HEK293T (cell line): ENCODE measurements around the gene RIT2.
"Not testable (repeated sequence)": the region's sequence is repeated elsewhere in the genome, so short reads cannot be mapped to it uniquely, and the experiment has no call there.

Experiments used
- CTCF ChIA-PET: fragments of 350-600 bp; formaldehyde crosslinking; extraction: SDS; loops from one replicate; lab custom pipeline; 2021; ENCODE audit warnings: antibody characterized with exemption, inconsistent platforms; lab: Yijun Ruan, JAX
- POLR2A ChIA-PET: fragments of 350-600 bp; formaldehyde crosslinking; extraction: SDS; loops from one replicate; lab custom pipeline; 2020; ENCODE audit warnings: antibody characterized with exemption, inconsistent platforms; lab: Yijun Ruan, JAX
- DNase-seq: peaks from one replicate; pipeline ENCODE4 v3.0.0; 2012; ENCODE audit warnings: mixed read lengths; ENCODE audit errors: extremely low spot score
- ARNT ChIP-seq: fragments of 450-650 bp; IDR thresholded peaks from 2 replicates; pipeline ENCODE4 v1.6.1; 2017; ENCODE audit warnings: mild to moderate bottlenecking
- BHLHE40 ChIP-seq: fragments of 450-650 bp; IDR thresholded peaks from 2 replicates; pipeline ENCODE4 v1.6.1; 2016; ENCODE audit warnings: mild to moderate bottlenecking, moderate library complexity, borderline replicate concordance
- CTBP1 ChIP-seq: fragments of 450-650 bp; IDR thresholded peaks from 2 replicates; pipeline ENCODE4 v1.6.1; 2016; ENCODE audit warnings: borderline replicate concordance
- ELF4 ChIP-seq: fragments of 450-650 bp; IDR thresholded peaks from 2 replicates; pipeline ENCODE4 v1.6.1; 2017; ENCODE audit warnings: antibody characterized with exemption
- FOXA1 ChIP-seq: fragments of 450-650 bp; IDR thresholded peaks from 2 replicates; pipeline ENCODE4 v1.6.1; 2016; ENCODE audit warnings: mild to moderate bottlenecking
- FOXK2 ChIP-seq: fragments of 450-650 bp; IDR thresholded peaks from 2 replicates; pipeline ENCODE4 v1.6.1; 2016; ENCODE audit warnings: mild to moderate bottlenecking
- FOXM1 ChIP-seq: fragments of 450-650 bp; IDR thresholded peaks from 2 replicates; pipeline ENCODE4 v1.6.1; 2017; ENCODE audit warnings: mild to moderate bottlenecking, borderline replicate concordance
- HDGF ChIP-seq: fragments of 450-650 bp; IDR thresholded peaks from 2 replicates; pipeline ENCODE4 v1.6.1; 2017; ENCODE audit warnings: antibody characterized with exemption, borderline replicate concordance
- L3MBTL2 ChIP-seq: fragments of 450-650 bp; conservative IDR thresholded peaks from 2 replicates; pipeline ENCODE4 v1.6.1; 2016; ENCODE audit warnings: mild to moderate bottlenecking
- LEF1 ChIP-seq: fragments of 450-650 bp; IDR thresholded peaks from 2 replicates; pipeline ENCODE4 v1.6.1; 2017; ENCODE audit warnings: mild to moderate bottlenecking, borderline replicate concordance
- NFRKB ChIP-seq: fragments of 450-650 bp; IDR thresholded peaks from 2 replicates; pipeline ENCODE4 v1.6.1; 2016; ENCODE audit warnings: mild to moderate bottlenecking, moderate library complexity
- PKNOX1 ChIP-seq: fragments of 450-650 bp; IDR thresholded peaks from 2 replicates; pipeline ENCODE4 v1.6.1; 2016
- SP1 ChIP-seq: fragments of 450-650 bp; IDR thresholded peaks from 2 replicates; pipeline ENCODE4 v1.6.1; 2017
- SUZ12 ChIP-seq: fragments of 450-650 bp; IDR thresholded peaks from 2 replicates; pipeline ENCODE4 v1.6.1; 2016; ENCODE audit warnings: mild to moderate bottlenecking
- TARDBP ChIP-seq: fragments of 450-650 bp; IDR thresholded peaks from 2 replicates; pipeline ENCODE4 v1.6.1; 2016
- ZNF384 ChIP-seq: fragments of 450-650 bp; IDR thresholded peaks from 2 replicates; pipeline ENCODE4 v1.6.1; 2016

The RIT2 gene

GRCh38 chr18:42814618-42815017, 300.9 kb downstream of the RIT2 start:
- ChIA-PET CTCF (no interaction called here), POLR2A (interaction anchor here (0.8 kb wide), 1 partner anchor 9 kb away, joined by 3 read pairs; no protein-coding TSS in a partner anchor)
- TF ChIP-seq L3MBTL2 (no peak), LEF1 (no peak), SP1 (no peak), ARNT (no peak), FOXA1 (no peak), CTBP1 (no peak), SUZ12 (no peak), FOXK2 (no peak), NFRKB (no peak), PKNOX1 (no peak), FOXM1 (no peak)
- no peak for DNase-seq

GRCh38 chr18:42814184-42814583, 301.3 kb downstream of the RIT2 start:
- no peak for DNase-seq
- ChIA-PET POLR2A (interaction anchor here (0.8 kb wide), 1 partner anchor 9 kb away, joined by 3 read pairs; no protein-coding TSS in a partner anchor), CTCF (no interaction called here)
- no peak for TF ChIP-seq ELF4
- no peak for TF ChIP-seq SUZ12
- TF ChIP-seq LEF1: no peak
- no peak for TF ChIP-seq NFRKB
- no peak for TF ChIP-seq TARDBP
- TF ChIP-seq HDGF: no peak
- no peak for TF ChIP-seq FOXM1

- no peak for TF ChIP-seq NFRKB
- no peak for TF ChIP-seq HDGF
- no peak for TF ChIP-seq SUZ12
- TF ChIP-seq PKNOX1: no peak
- no peak for TF ChIP-seq TARDBP
- no peak for TF ChIP-seq FOXA1
- no peak for TF ChIP-seq CTBP1
- no peak for TF ChIP-seq ZNF384
- no peak for TF ChIP-seq ARNT
- no peak for TF ChIP-seq FOXM1
- no peak for TF ChIP-seq L3MBTL2
- TF ChIP-seq ELF4: no peak
- TF ChIP-seq SP1: no peak
- no peak for TF ChIP-seq FOXK2
- no peak for TF ChIP-seq LEF1
- POLR2A ChIA-PET: interaction anchor here (0.8 kb wide), 1 partner anchor 8 kb away, joined by 3 read pairs; no protein-coding TSS in a partner anchor
- no peak for DNase-seq
- CTCF ChIA-PET: no interaction called here
Measured at GRCh38 chr18:42813570-42813969, 301.9 kb downstream of the RIT2 start.

- TF ChIP-seq NFRKB (no peak), LEF1 (no peak), BHLHE40 (no peak), FOXK2 (no peak), HDGF (no peak), ARNT (no peak), SP1 (no peak), L3MBTL2 (no peak), FOXA1 (no peak), CTBP1 (no peak), FOXM1 (no peak), TARDBP (no peak), ELF4 (no peak), PKNOX1 (no peak)
- POLR2A ChIA-PET: no interaction called here
- CTCF ChIA-PET: no interaction called here
Measured at GRCh38 chr18:42807887-42808286, 307.6 kb downstream of the RIT2 start.

GRCh38 chr18:42801706-42802105, 313.8 kb downstream of the RIT2 start:
- ChIA-PET CTCF (no interaction called here), POLR2A (no interaction called here)
- TF ChIP-seq BHLHE40 (no peak), SUZ12 (no peak), PKNOX1 (no peak), FOXA1 (no peak), FOXK2 (no peak), HDGF (no peak), SP1 (no peak), ZNF384 (no peak), CTBP1 (no peak), NFRKB (no peak), ARNT (no peak)
- no peak for DNase-seq

More at GRCh38 chr18:42807887-42808286, 307.6 kb downstream of the RIT2 start:
- DNase-seq: no peak

GRCh38 chr18:42798606-42799170, 316.8 kb downstream of the RIT2 start:
- no peak for DNase-seq

GRCh38 chr18:42795213-42795789, 320.2 kb downstream of the RIT2 start:
- POLR2A ChIA-PET, DNase-seq, CTCF ChIA-PET: not testable (repeated sequence)

More at GRCh38 chr18:42798606-42799170, 316.8 kb downstream of the RIT2 start:
- CTCF ChIA-PET: no interaction called here
- POLR2A ChIA-PET: no interaction called here
- no peak for TF ChIP-seq TARDBP
- TF ChIP-seq ELF4: no peak
- TF ChIP-seq FOXA1: no peak
- no peak for TF ChIP-seq SP1
- no peak for TF ChIP-seq PKNOX1
- TF ChIP-seq SUZ12: no peak
- TF ChIP-seq LEF1: no peak
- no peak for TF ChIP-seq L3MBTL2
- TF ChIP-seq FOXK2: no peak
- no peak for TF ChIP-seq ARNT
- TF ChIP-seq BHLHE40: no peak
- TF ChIP-seq CTBP1: no peak
- no peak for TF ChIP-seq FOXM1
- no peak for TF ChIP-seq NFRKB
- no peak for TF ChIP-seq HDGF
- no peak for TF ChIP-seq ZNF384
